ENCODE data around the gene ATP6V1B1. TPM values are rescaled to one million over a fixed set of nuclear protein-coding genes. Genes with fewer than 3 reads are reported as not detected.

Gene ATP6V1B1
- total RNA-seq, 1 donor from 2014 or later, result not detected

DNA sequence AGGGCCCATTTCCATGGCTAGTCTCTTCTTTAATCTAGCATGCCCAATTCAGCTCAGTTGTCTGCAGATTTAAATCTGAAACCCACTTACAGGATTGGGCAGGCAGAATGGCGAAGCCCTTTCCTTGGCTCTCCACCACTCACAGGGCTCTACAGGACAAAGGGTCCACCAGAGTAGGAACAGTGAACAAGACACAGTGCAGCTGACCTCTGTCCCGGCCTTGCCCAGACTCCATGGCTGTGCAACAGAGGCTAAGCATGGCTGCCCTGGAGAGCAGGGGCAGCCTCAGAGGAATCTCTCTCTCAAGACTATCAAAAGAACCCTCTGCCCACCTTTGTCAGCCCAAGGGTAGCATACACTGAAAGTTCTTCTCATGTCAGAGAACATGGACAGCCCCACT lies 9.7 kb upstream of the ATP6V1B1 start:
- no peak for DNase-seq (ENCODE audit: low read depth in 2 of 2)

DNA sequence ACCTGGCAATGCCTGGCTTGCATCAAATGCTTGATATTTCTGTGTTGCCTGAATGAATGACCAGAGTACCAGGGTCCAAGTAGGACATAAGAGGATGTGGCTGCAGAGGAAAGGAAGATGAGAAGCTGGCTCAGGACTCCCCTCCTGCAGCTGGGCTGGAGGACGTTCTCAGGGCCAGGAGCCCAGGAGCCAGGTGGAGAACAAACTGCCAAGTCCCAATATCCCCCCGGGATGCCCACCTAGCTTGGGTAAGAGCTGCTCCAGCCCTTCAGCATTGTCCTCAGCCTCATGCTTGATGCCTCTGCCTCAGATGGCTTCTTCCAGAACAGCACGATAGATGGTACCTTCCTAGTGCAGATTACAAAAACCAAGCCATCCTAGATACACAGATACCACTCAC lies 8.6 kb upstream of the ATP6V1B1 start:
- DNase-seq (ENCODE audit: low read depth in 2 of 2), result no peak

DNA sequence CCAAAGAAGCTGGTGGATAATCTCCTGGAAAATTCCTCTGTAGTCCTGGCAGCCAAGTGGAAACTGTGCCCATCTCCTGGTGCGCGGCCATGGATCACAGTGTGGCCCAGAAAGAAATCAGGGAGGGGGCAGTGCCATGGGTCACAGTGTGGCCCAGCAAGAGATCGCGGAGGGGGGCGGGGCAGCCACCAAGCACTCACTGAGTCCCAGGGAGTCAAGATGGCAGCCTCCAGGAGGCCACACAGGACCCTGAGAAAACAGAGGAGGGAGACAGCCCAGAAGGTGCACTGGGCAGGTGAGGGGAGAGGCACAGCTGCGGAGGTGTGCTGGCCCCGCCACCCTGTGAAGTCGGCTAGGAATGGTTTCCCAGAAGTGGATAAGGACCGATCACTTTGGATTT lies 8.1 kb upstream of the ATP6V1B1 start:
- DNase-seq (ENCODE audit: low read depth in 2 of 2), result no peak

DNA sequence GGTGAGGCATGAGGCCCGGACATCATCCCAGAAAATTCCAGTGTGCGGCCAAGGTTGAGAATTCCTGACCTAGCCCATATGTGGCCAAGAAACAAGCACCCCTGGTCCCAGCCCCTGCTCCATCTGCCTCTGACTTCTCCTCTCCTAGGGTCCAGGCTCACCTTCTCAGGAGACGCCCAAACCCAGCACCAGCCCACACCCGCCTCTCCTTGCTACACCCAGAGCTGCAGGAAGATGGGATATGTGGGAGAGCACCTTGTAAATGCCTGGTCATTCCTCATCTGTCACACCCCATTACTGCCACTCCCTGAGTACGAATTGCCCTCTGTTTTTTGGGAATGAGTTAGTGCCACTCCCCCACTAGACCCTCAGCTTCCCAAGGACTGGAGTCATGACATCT lies 7.3 kb upstream of the ATP6V1B1 start:
- no peak for DNase-seq (ENCODE audit: low read depth in 2 of 2)

DNA sequence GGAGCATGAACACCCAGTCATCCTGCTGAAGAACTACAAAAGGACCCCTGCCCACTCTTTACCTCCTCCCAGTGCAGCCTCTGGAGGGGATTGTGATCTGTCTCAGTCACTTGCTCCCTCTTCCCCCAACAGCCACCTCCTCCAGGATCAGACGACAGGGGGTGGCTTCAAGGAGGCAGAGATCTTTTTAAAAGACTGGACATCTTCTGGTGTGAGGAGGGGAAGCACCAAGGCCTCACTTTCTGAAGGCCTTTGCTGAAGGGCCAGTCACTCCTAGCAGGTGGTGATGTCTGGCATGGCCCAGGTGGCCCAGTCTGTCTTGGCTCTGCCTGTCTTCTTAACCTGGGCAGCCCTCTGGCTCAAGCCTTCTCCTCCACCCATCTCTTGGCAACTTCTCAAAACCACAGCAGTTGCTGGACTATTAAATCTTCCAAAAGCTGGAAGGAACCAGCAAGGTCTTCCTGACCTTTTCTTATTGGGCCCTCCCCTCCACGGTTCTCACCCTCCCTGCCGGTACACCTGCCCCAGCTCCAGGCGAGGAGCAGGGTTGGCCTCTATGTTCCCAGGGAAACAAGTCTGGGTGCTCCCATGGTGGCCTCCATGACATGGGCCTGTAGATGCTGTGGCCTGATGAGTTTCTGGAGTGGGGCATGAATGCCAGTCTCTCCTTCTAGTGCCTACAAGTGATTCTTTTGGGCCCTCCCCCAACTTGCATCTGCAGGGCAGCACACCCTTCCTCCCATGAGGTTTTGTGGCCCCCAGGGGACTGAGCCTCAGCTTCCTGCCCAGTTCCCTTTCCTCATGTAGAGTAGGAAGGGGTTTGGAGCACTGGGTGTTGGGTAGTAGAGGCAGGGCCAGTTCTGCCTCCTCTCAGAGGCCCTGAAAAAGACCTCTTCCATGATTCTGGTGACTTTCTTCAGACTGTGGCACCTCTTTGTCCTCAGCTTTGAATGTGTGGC lies 5.0 kb upstream of the ATP6V1B1 start:
- DNase-seq (ENCODE audit: low read depth in 2 of 2), result no peak

DNA sequence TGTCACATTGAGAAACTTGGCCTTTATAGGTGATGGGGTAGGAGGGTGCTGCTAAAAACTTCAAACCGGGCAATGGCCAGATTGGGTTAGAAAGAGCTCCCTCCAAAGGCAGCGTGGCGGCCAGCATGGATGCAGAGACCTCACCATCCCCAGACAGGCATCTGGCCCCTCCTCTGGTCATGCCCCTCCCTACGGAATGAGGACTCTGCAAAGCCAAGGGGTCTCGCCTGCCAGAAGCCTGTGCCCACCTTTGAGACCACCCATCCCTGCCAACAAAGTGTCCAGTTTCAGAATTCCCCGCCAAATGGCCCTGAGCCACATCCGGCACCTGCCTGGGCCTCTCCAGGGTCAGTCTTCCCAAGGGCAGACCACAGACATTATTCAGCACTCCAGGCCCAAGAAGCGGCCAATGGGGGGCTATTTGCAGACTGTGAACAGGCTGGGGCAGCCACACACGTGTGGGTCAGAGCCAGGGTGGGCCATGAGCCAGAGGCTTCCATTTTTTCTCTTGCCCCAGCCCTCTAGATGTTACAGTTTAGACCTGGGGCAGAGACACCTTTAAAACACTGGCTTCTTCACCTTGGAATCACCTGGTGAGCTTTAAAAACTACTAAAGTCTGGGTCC lies 4.2 kb upstream of the ATP6V1B1 start:
- no peak for DNase-seq (ENCODE audit: low read depth in 2 of 2)

DNA sequence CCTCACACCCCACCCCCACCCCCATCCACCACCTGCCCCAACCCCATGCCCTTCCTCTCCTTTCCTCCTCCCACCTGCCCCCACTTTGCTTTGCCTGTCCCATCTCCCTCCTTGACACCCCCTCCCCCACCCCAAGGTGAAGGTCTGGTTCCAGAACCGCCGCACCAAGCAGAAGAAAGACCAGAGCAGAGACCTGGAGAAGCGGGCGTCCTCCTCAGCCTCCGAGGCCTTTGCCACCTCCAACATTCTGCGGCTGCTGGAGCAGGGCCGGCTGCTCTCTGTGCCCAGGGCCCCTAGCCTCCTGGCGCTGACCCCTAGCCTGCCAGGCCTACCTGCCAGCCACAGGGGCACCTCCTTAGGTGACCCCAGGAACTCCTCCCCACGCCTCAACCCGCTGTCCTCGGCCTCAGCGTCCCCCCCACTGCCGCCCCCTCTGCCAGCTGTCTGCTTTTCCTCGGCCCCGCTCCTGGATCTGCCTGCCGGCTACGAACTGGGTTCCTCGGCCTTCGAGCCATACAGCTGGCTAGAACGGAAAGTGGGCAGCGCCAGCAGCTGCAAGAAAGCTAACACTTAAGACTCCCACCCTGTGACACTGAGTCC lies 3.0 kb upstream of the ATP6V1B1 start:
- no peak for DNase-seq (ENCODE audit: low read depth in 2 of 2)

DNA sequence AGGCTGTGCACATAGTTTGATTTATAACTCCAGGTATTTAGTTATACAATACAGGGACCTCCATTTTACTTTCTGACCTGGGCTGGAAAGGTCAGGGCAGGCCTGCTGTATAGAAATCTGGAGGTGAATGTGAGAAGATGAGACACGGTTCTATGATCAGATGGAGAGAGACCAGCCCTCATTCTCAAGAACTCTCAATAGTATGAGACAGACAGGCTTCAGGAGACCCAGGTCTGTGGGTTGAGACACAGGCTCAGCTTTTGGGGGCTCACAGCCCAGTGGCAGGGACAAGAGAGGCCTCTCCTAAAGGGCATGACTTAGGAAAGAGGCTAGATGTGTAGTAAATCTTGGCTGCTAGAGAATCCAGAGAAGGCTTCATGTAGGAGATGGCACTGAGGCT lies 719 bp upstream of the ATP6V1B1 start:
- DNase-seq (ENCODE audit: low read depth in 2 of 2), result no peak

DNA sequence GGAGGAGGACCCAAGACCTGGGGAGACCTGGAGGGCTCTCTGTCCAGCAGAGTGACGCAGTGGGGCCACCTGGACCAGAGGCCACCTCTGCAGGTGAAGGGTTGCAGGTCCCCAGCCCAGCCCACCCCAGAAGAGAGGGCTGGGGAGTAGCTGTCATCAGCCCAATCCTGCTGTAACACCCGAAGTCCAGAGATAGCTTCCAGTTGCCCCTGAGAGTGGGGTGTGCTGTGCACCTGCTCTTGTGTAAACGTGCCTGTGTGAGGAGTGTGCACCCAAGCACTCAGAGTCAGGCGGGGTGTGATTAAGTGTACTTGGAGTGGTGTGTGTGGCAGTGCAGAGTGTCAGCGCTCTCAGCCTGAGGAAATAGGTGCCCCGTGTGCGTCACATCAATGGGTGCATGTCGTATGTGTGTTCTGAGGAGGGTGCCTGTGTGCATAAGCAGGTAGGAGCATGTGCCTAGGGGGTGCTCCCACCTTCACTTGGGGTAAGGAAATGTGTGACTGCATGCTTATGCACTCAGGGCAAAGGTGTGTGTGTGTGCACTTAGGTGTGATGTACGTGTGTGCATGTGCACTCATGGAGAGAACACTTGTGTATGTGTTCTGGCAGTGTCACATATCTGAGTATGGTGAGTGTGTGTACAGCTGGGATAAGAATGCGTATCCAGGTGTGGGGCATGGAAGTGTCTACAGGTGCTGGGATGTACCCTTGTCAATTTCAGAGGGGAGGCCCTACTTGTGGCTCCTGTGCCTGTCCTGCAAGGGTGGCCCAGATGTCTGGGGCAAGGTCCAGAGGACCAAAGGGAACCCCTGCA lies 672 bp downstream of the ATP6V1B1 start:
- no peak for DNase-seq (ENCODE audit: low read depth in 2 of 2)

DNA sequence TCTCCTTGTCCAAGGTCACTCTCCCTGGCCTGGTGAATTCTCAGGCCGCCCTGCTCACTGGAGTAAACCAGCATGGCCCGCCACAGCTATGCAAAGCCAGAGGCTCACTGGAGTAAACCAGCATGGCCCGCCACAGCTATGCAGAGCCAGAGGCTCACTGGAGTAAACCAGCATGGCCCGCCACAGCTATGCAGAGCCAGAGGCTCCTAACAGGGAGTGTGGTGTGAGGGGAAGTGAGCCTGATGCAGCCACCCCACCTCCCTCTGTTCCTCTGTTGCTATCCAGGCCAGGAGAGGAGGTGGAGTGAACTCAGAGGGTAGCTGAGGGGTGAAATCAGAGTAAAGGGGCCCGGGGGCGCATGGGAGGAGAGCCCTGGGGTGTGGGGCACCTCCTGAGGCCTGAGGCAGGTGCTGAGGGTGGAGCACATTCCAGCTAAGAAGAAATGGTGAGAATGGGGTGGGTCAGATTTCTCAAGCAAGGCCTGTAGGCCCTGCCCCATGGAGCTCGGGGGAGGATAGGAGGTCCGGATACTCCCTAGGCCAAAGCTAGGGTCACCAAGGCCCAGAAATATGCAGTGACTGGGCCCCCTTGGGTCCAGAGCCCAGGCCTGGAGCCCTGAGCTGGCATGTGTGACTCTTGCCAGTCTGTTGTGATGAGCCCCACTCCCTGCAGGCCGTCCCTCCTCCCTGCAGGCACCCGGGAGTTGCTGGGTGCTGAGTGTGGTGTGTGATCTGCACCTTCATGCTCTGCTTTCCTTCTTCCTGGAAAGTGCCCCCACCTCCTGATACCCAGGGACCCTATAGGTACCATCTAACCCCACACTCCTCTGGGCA lies 1.5 kb downstream of the ATP6V1B1 start:
- no peak for DNase-seq (ENCODE audit: low read depth in 2 of 2)

DNA sequence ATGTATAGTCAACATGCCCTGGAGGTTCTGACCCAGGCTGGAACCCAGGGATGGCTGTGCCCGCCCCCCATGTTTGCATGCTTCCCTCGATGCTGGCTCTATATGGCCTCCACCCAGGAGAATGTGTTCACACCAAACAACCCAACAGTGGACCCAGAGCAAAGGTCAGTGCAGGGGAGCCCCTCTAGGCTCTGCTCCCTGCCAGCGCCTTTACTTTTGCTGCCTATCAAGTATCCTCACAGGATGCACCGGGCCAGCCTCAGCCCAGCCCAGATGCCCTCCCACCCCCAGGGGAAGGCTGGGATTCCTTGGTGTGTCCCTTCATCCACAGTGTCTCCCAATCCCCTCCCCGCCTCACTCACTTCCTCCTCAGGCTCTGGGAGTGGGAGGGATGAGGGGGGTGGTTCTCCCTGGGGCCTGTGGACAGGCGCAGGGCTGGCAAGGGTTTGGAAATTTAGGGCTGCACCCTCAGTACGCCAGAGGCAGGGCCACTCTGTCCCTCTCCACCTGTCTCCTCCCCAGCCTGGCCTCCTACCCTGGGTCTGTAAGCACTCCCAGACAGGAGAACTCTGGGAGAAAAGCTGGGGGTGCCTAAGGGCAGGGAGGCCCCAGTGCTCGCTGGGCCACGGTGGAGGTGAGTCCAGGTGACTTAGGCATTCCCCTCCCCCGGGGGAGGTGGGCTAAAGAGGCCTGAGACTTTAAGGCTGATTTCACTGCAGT lies 2.3 kb downstream of the ATP6V1B1 start:
- DNase-seq (ENCODE audit: low read depth in 2 of 2), result no peak

DNA sequence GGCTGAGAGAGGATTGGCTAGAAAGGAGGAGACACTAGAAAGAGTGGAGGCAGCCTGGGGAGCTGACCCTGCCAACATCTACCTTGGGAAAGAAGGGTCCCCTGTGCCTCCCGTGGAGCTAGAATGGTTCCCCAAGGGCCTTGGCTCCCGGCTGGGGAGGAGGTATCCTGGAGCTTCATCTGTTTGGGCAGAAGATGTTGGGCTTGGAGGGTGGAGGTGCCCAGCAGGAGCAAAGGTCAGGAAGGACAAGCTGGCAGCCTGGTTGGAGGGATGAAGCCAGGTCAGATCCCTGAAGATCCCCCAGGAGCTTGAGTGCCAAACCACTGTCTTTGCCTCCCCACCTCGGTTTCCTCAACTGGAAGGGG lies 2.9 kb downstream of the ATP6V1B1 start:
- DNase-seq (ENCODE audit: low read depth in 2 of 2), result no peak

DNA sequence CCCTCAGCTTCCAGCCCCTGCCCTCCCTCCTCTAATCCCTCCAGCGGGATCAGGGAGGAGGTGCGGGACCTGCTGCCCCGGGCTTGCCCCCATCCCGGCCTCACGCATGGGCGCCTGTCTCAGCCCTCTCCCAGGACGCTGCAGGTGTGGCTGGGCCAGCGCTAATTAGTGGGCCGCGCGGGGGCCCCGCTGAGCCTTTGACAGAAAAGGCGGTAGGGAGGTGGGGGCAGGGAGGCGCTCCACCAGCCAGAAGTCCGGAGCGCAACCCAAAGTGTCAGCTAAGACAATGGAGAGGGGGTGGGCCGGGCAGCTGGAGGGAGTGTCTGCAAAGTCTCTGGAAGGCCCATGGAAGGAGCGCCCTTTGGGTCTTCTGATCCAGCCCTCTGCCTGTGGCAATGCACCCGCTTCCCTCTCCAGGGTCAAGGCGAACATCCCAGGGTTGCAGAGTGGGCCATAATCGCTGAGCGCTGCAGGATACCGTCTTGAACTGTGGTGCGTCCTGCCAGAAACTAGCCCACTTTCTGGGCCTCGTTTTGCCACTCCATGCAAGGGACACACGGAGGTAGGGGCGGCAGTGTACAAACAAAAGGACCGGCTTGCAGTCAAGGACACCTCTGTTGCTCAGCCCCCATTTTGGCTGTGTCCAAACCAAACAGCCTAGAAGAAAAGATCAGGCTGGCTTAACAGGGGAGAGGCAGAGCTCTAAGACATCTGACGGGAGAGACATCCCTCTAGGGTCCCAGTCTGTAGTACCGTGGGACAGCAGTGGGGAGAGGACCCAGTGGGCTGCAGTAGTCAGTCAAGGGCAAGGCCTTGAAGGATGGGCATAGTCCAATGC lies 3.5 kb downstream of the ATP6V1B1 start:
- no peak for DNase-seq (ENCODE audit: low read depth in 2 of 2)

DNA sequence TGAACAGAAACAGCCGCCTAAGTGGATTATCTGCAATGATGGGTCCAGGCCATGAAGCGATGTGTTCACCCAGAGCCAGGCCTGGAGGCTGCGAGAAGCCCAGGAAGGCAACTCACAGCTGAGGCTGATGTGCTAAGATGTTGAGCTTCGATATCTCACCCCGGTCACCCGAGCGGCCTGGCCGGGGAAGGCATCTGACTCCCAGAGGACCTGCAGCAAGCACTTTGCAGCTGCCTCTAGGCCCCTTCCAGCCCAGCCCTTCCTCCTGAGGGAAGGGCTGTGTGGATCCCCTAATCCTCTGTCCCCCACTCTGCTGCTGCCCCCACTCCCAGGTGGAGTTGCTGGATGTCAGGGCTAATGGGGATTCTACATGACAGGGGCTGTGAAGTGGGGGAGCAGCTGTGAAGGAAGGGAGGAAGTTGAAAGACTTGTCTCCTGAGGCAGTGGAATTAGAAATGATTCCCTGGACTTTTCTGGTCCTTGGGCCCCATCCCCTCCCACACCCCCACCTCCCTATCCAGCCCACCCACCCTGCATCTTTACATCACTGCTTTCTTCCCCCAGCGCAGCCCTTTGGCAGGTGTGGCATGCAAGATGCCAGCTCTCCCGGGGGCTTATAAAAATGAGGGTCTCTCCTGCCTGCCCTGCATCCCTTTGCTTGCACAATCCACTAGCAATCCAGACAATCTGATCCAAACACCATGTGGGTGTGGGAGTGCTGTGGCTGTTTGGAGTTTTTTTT lies 4.3 kb downstream of the ATP6V1B1 start:
- DNase-seq (ENCODE audit: low read depth in 2 of 2), result no peak

DNA sequence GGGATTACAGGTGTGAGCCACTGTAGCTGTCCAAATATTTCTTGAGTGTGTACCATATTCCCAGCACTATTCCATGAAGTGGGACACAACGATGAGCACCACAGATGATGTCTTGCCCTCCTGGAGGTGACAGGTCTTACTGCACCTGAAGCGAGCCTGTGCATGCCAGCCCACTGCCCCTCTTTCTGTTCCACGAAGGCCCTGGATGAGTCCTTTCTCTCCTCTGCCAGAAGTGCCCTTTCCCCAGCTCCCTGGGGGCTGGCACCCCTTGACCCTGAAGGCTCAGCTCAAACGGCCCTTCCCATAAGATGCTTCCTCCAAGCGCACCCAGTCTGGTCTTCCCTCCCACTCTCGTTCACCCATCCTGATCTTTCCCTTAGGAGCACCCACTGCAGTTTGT lies 5.5 kb downstream of the ATP6V1B1 start:
- no peak for DNase-seq (ENCODE audit: low read depth in 2 of 2)

DNA sequence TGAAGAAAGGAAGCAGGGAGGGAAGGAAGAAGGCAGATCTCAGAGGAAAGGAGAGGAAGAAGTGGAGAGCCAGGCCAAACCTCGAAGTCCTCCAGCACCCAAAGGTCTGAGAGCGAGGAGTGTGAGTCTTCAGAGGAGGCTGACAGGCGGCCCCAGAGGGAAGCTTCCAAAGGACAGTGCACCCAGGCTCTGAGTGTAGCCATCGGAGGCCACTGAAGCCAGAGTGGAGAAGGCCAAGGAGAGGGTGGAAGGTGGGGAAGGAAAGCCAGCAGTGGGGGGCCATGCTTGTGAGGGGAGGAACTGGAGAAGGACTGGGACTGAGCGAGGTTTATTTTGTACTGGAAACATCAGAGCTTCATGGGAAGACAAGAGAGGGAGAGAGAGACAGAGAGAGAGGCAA lies 6.0 kb downstream of the ATP6V1B1 start:
- no peak for DNase-seq (ENCODE audit: low read depth in 2 of 2)

DNA sequence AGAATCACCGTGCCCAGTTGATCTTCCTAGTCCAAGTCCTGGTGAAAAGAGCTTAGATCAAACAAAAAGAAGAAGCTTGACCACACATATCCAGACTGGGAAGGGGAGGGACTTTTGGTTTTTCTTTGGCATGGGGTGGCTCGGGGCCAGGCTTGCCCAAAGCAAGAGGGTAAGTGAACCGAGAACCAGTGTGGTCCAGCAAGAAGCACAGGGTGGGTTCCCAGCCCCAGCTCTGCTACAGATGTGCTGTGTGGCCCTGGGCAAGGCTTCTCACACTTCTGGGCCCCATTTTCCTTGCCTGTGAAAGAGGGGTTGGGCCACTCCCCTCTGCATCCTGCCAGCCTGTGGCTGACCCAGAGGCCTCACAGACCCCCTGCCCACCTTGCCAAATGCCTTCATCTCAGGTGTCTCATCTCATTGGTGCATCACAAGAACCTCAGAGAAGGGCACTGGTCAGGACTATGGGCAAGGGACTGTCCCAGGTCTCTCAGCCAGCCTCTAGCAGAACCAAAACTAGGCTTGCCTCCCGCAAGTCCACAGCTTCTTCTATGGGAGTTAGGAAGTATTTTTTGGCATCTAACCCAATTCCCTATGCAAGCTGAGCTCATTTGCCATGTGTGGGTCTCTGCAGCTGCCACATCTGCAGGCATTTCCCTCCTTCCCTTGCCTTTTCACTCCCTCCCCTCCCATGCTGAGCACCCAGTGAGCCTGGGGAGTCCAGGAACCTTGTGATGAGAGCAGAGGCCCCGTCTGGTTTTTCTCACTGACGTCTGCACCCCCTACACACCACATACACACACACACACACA lies 6.9 kb downstream of the ATP6V1B1 start:
- no peak for DNase-seq (ENCODE audit: low read depth in 2 of 2)
